Activated T-helper 1 cell treated with anti-CD3 and anti-CD28 coated beads, Interleukin-12 subunit alpha, Interleukin-12 subunit beta, Interleukin-2, Interleukin-4 antibody, amounts not matched to agents 30 ng/mL and 10 ng/mL and 1 ng/mL, durations not matched to agents 14 hours and 24 hours and 36 hours (primary cell): ENCODE data around the gene HDAC10. TPM values are rescaled to one million over a fixed set of nuclear protein-coding genes. Genes with fewer than 3 reads are reported as not detected.

ENCODE experiments used
- DNase-seq: peaks from one replicate; pipeline ENCODE4 v3.0.0; 2021; ENCODE audit warnings: low spot score
- H3K27ac Mint-ChIP-seq: one replicate; pipeline ENCODE4 v1.8.0; 2021; ENCODE audit warnings: mild to moderate bottlenecking, mixed read lengths
- H3K27me3 Mint-ChIP-seq: one replicate; pipeline ENCODE4 v1.8.0; 2022; ENCODE audit warnings: mild to moderate bottlenecking, moderate library complexity, mixed read lengths; ENCODE audit not compliant: insufficient read depth
- H3K36me3 Mint-ChIP-seq: one replicate; pipeline ENCODE4 v1.8.0; 2021; ENCODE audit warnings: low read depth, mixed read lengths
- H3K4me1 Mint-ChIP-seq: one replicate; pipeline ENCODE4 v1.8.0; 2021; ENCODE audit warnings: low read depth, mixed read lengths
- H3K4me3 Mint-ChIP-seq: one replicate; pipeline ENCODE4 v1.8.0; 2021; ENCODE audit warnings: mild to moderate bottlenecking, moderate library complexity, mixed read lengths
- H3K9me3 Mint-ChIP-seq: one replicate; pipeline ENCODE4 v1.8.0; 2021; ENCODE audit warnings: mixed read lengths
- intact Hi-C: fragments of 100-400 bp; cut with micrococcal nuclease; formaldehyde crosslinking; loops from one replicate; pipeline ENCODE4 v1.15.1; 2024
- total RNA-seq: library from RNA; stranded (reverse); gene quantifications from 2 replicates; pipeline ENCODE4 v1.2.3, GENCODE V29; 2022

Gene HDAC10
- total RNA-seq, 1 donor from 2014 or later: 67.4 TPM

DNA sequence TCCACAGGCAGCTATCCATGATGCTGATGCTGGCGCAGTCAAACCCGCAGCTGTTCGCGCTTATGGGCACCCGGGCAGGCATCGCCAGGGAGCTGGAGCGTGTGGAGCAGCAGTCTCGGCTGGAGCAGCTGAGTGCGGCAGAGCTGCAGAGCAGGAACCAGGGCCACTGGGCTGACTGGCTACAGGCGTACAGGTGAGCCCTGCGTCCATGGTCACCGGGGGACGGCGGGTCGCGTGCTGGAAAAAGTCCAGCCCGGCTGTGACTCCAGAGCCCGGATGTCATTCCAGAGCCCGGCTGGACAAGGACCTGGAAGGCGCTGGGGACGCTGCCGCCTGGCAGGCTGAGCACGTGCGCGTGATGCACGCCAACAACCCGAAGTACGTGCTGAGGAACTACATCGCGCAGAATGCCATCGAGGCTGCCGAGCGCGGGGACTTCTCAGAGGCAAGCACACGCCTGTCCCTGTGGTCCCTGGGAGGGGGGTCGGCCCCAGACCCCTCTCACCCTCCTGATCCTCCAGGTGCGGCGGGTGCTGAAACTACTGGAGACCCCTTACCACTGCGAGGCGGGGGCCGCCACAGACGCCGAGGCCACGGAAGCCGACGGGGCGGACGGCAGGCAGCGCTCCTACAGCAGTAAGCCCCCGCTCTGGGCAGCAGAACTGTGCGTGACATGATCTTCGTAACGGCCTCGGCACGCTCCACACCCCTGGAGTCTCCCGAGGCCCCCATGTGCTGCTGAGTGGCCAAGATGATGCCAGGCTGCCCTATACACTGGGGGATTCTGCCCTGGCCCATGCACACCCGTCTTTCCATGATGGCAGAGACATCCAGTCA is 34.2 kb downstream of the HDAC10 start:
- DNase-seq: no peak
- no peak overlapping the region for H3K4me3 Mint-ChIP-seq
- no peak overlapping the region for H3K27ac Mint-ChIP-seq
- H3K9me3 Mint-ChIP-seq: no peaks in the 10 kb centered on the region
- no peaks in the 10 kb centered on the region for H3K4me1 Mint-ChIP-seq
- intact Hi-C loops: no loop called here
- no peaks in the 10 kb centered on the region for H3K27me3 Mint-ChIP-seq
- H3K36me3 Mint-ChIP-seq: peaks cover 28% of the 10 kb centered on the region

DNA sequence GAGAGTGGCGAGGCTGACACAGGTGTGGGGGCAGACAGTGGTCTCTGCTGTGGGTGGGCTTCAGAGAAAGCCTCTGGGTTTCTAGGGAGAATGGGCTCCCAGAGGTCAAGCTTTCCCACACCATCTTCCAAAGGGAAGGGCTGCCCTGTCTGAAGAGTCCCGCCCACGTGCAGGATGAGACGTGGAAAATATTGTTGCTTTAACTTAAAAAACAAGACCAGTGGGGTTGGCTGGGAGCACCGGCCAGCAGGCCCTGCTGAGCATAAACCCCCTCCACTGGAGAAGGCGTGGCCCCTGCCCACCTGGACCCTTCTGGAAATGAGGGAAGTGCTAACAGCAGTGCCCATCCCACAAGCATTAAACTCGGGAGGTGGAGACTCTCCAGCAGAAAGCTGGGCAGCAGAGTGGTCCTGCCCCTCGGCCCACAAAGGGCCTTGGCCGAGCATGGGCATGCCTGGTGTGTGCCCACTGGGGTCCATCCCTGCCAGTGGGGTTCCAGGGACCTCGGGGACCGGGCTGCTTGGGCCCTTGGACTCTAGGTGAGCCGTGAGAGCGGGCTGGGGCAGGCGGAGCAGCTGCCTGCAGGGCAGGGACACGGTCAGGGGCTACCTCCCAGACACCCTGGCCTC is 34.9 kb downstream of the HDAC10 start:
- Mint-ChIP-seq H3K27ac (no peak overlapping the region), H3K36me3 (peaks cover 29% of the 10 kb centered on the region), H3K27me3 (no peaks in the 10 kb centered on the region), H3K4me1 (no peaks in the 10 kb centered on the region), H3K4me3 (no peak overlapping the region), H3K9me3 (no peaks in the 10 kb centered on the region)
- DNase-seq: no peak
- intact Hi-C loops: no loop called here

DNA sequence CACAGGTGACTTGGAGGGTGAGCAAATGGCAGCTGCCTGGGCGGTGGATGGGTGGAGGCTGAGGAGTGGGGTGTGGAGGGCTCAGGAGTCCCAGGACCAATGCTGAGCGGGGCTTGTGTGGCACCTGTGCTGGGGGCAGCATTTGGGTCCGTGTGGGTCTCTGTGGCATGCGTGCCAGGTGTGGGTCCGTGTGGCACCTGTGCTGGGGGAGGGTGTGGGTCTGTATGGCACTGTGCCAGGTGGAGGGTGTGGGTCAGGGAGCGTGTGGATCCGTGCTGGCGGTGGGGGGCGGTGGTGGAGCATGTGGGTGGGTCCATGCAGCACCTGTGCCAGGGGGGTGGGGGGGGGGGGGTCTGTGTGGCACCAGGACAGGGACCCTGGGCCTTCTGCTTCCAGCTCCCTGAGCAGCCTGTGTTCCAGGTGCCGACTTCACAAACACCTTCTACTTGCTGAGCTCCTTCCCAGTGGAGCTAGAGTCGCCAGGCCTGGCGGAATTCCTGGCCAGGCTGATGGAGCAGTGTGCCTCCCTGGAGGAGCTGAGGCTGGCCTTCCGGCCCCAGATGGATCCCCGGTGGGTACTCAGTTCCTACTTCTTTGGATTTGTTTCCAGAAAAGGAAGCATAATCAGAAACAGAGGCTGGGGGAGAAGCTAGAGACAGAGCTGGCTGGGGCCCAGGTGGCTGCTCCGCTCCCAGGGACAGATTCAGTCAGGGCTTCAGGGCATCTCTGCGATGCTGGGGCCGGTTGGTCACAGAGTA is 35.6 kb downstream of the HDAC10 start:
- no peak for DNase-seq
- Mint-ChIP-seq H3K4me3 (no peak overlapping the region), H3K27me3 (no peaks in the 10 kb centered on the region), H3K36me3 (peaks cover 27% of the 10 kb centered on the region), H3K9me3 (no peaks in the 10 kb centered on the region), H3K27ac (no peak overlapping the region), H3K4me1 (no peaks in the 10 kb centered on the region)
- intact Hi-C loops: no loop called here

DNA sequence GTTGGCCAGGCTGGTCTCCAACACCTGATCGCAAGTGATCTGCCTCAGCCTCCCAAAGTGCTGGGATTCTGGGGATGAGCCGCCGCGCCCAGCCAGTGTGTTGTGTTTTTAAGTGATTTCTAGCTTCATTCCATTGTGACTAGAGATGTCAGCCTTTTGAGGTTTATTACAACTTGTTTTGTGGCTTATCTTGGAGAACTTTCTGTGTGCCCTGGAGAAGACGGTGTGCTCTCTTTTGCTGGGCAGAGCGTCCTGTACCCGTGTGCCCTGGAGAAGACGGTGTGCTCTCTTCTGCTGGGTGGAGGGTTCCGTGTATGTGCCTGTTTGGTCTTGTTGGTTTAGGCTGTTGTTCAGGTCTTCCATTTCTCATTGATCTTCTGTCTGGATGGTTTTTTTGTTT is 37.8 kb downstream of the HDAC10 start:
- H3K27ac Mint-ChIP-seq: no peak overlapping the region
- peaks cover 5% of the 10 kb centered on the region for H3K4me1 Mint-ChIP-seq
- intact Hi-C loops: no loop called here
- no peaks in the 10 kb centered on the region for H3K27me3 Mint-ChIP-seq
- peaks cover 30% of the 10 kb centered on the region for H3K36me3 Mint-ChIP-seq
- no peaks in the 10 kb centered on the region for H3K9me3 Mint-ChIP-seq
- H3K4me3 Mint-ChIP-seq: no peak overlapping the region
- no peak for DNase-seq

DNA sequence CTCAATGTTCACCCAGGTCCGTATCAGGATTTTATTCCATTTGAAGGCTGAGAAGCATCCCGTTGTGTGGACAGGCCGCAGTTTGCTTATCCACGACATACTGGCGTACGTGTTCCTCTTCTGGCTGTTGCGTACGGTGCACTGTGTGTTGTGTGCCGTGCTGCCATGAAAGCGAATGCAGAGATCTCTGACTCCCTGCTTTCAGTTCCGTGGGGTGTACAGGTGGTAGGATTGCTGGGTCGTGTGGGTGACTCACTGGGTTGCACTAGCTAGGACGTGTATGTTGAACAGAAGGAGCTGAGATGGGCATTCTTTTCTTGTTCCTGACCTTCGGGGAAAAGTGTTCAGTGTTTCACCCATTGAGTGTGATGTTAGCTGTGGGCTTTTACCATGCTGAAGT is 39.9 kb downstream of the HDAC10 start:
- H3K27ac Mint-ChIP-seq: no peak overlapping the region
- intact Hi-C loops: no loop called here

DNA sequence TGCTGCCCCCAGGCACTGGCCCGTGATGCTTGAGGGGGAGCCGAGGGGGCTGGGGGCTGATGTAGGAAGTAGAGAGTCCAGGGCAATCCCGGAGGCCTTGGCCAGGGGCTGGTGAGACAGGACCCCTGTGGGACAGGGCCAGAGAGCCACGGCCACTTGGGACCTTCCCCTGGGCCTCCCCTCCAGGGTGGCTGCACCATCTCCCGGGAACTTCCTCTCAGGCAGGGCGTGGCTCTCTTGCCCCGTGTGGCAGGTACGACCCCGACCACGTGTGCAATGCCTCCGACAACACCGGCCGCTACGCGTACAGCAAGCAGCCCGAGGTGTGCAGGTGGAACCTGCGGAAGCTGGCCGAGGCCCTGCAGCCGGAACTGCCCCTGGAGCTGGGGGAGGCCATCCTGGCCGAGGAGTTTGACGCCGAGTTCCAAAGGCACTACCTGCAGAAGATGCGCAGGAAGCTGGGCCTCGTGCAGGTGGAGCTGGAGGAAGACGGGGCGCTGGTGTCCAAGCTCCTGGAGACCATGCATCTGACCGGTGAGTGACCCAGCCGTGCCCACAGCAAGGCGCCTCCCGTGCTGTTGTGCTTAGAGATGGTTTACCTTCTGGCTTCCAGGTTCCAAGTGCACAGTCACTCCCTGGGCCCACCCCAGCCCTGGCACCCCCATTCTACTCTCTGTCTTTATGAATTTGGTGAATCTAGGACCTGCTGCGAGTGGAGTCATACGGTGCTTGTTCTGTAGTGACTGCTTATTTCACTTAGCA is 40.5 kb downstream of the HDAC10 start:
- no peak overlapping the region for H3K4me3 Mint-ChIP-seq
- H3K4me1 Mint-ChIP-seq: peaks cover 5% of the 10 kb centered on the region
- no peaks in the 10 kb centered on the region for H3K27me3 Mint-ChIP-seq
- H3K36me3 Mint-ChIP-seq: peaks cover 24% of the 10 kb centered on the region
- intact Hi-C loops: no loop called here
- H3K9me3 Mint-ChIP-seq: no peaks in the 10 kb centered on the region
- DNase-seq: no peak
- no peak overlapping the region for H3K27ac Mint-ChIP-seq

More for the DNA sequence above, 39.9 kb downstream of the HDAC10 start:
- no peak for DNase-seq
- H3K27me3 Mint-ChIP-seq: no peaks in the 10 kb centered on the region
- H3K36me3 Mint-ChIP-seq: peaks cover 27% of the 10 kb centered on the region
- peaks cover 5% of the 10 kb centered on the region for H3K4me1 Mint-ChIP-seq
- H3K9me3 Mint-ChIP-seq: no peaks in the 10 kb centered on the region
- no peak overlapping the region for H3K4me3 Mint-ChIP-seq

GRCh38 chr22:50209893-50210292 is 41.2 kb downstream of the HDAC10 start:
- Mint-ChIP-seq H3K27ac (no peak overlapping the region), H3K4me3 (no peak overlapping the region), H3K9me3 (no peaks in the 10 kb centered on the region), H3K4me1 (peaks cover 5% of the 10 kb centered on the region), H3K27me3 (no peaks in the 10 kb centered on the region), H3K36me3 (peaks cover 21% of the 10 kb centered on the region)
- no peak for DNase-seq
- intact Hi-C loops: loop anchor here (1.0 to 2.0 kb wide), 4 partner anchors 19 to 443 kb away; no protein-coding TSS in a partner anchor

- H3K9me3 Mint-ChIP-seq: no peaks in the 10 kb centered on the region
- no peak overlapping the region for H3K27ac Mint-ChIP-seq
- H3K36me3 Mint-ChIP-seq: peaks cover 19% of the 10 kb centered on the region
- intact Hi-C loops: loop anchor here (1.0 to 2.0 kb wide), 4 partner anchors 18 to 442 kb away; no protein-coding TSS in a partner anchor
- no peaks in the 10 kb centered on the region for H3K27me3 Mint-ChIP-seq
- H3K4me1 Mint-ChIP-seq: peaks cover 5% of the 10 kb centered on the region
- no peak overlapping the region for H3K4me3 Mint-ChIP-seq
- no peak for DNase-seq
These were observed 41.8 kb downstream of the HDAC10 start for GRCh38 chr22:50208939-50209892.

DNA sequence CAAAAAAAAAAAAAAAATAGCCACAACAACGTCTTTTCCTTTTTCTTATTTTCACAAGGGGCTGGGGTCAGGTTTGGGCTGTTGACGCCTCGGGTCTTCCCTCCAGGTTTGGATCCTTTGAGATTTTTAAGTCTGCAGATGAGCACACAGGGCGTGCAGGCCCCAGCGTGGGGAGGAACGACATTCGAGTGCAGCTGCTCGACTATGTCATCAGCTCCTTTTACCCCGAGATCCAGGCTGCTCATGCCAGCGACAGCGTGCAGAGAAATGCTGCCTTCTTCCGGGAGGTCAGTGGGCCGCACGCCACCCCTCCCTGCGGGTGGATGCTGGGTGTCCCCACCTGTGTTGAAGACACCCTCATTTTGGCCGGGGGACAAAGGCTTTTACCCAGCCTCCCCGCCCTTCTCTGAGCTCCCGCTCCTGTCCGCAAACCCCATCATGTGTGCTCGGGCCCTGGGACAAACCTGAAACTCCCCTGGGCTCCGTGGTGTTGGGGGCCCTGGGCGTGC is 42.6 kb downstream of the HDAC10 start:
- Mint-ChIP-seq H3K4me1 (peaks cover 10% of the 10 kb centered on the region), H3K36me3 (peaks cover 24% of the 10 kb centered on the region), H3K9me3 (no peaks in the 10 kb centered on the region), H3K4me3 (no peak overlapping the region), H3K27me3 (no peaks in the 10 kb centered on the region), H3K27ac (no peak overlapping the region)
- no peak for DNase-seq
- intact Hi-C loops: loop anchor here (2.0 kb wide), 1 partner anchor 18 kb away; no protein-coding TSS in a partner anchor

DNA sequence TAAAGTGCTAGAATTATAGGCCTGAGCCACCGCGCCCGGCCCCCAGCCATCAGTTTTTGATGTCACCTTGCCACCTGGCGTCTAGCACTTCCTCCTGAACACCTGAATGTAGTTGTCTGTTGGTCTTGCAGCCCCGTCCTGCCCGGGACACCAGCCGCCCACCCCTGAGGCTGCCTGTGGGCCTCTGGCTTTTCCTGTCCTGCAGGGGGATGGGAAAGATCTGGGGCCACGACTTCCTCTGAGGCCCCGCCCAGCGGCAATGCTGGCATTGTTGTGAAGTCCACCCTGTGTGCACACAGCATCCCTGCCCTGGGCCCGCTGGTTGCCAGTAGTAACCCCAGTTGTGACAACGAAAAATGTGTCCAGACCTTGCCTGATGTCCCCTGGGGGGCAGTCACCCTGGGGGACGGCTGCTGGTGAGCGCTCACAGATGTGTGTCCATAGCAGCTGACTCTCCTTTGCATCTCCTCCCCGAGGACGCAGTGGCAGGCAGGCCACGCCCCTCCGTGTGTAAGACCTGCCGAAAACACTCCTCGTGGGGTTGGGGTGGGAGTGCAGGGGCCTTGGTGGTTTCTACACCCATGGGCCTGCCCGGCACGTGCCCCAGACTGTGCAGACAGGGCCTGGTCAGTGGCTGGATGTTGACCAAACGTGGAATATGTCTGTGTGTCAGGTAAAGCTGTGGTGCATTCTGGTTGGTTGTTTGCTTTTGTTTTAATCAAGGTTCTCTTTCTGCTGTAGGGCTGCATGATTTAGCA is 43.5 kb downstream of the HDAC10 start:
- no peak overlapping the region for H3K4me3 Mint-ChIP-seq
- intact Hi-C loops: loop anchor here (2.0 kb wide), 1 partner anchor 17 kb away; no protein-coding TSS in a partner anchor
- H3K27ac Mint-ChIP-seq: no peak overlapping the region
- H3K4me1 Mint-ChIP-seq: peaks cover 11% of the 10 kb centered on the region
- no peaks in the 10 kb centered on the region for H3K27me3 Mint-ChIP-seq
- no peaks in the 10 kb centered on the region for H3K9me3 Mint-ChIP-seq
- H3K36me3 Mint-ChIP-seq: peaks cover 26% of the 10 kb centered on the region
- DNase-seq: no peak

GRCh38 chr22:50206599-50206998 is 44.5 kb downstream of the HDAC10 start:
- H3K4me1 Mint-ChIP-seq: peaks cover 20% of the 10 kb centered on the region
- H3K27me3 Mint-ChIP-seq: no peaks in the 10 kb centered on the region
- H3K4me3 Mint-ChIP-seq: no peak overlapping the region
- peaks cover 24% of the 10 kb centered on the region for H3K36me3 Mint-ChIP-seq
- intact Hi-C loops: no loop called here
- no peak overlapping the region for H3K27ac Mint-ChIP-seq
- H3K9me3 Mint-ChIP-seq: no peaks in the 10 kb centered on the region
- no peak for DNase-seq
